Measurements from ENCODE around the gene POU2AF2. TPM values are rescaled to one million over a fixed set of nuclear protein-coding genes. Genes with fewer than 3 reads are reported as not detected.

POU2AF2 gene
- total RNA-seq, 1 donor from 2014 or later, result not detected

DNA sequence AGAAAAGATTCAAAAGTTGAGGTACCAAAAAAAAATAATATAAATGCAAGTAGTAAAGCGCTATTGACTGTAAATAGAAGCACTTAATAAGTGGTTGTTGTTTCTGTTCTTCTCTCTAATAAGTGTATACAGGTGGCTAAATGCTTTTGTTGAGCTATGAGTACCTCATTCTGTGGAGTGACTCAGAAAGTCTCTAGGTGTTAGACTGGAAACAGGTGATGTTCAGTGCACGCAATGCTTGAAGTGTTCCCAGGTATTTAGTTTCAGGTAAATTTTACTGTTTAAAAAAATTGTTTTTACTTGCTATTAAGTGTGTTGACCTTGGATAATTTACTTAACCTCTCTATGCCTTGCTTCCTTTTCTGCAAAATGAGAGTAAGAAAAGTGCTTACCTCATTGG lies 77.0 kb downstream of the POU2AF2 start:
- H3K36me3 Mint-ChIP-seq (ENCODE audit: low read depth, unreplicated experiment), result no peaks in the 10 kb centered on the region
- TF ChIP-seq, protein P1, sequence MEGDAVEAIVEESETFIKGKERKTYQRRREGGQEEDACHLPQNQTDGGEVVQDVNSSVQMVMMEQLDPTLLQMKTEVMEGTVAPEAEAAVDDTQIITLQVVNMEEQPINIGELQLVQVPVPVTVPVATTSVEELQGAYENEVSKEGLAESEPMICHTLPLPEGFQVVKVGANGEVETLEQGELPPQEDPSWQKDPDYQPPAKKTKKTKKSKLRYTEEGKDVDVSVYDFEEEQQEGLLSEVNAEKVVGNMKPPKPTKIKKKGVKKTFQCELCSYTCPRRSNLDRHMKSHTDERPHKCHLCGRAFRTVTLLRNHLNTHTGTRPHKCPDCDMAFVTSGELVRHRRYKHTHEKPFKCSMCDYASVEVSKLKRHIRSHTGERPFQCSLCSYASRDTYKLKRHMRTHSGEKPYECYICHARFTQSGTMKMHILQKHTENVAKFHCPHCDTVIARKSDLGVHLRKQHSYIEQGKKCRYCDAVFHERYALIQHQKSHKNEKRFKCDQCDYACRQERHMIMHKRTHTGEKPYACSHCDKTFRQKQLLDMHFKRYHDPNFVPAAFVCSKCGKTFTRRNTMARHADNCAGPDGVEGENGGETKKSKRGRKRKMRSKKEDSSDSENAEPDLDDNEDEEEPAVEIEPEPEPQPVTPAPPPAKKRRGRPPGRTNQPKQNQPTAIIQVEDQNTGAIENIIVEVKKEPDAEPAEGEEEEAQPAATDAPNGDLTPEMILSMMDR (IDR thresholded peaks at IDR 0.05; ENCODE audit: unreplicated experiment), result no peak
- H3K4me1 Mint-ChIP-seq (ENCODE audit: unreplicated experiment), result no peaks in the 10 kb centered on the region
- DNase-seq (ENCODE audit: low spot score), result no peak
- H3K27me3 Mint-ChIP-seq (ENCODE audit: unreplicated experiment), result no peaks in the 10 kb centered on the region
- H3K27ac Mint-ChIP-seq (ENCODE audit: unreplicated experiment), result no peak overlapping the region
- no peaks in the 10 kb centered on the region for H3K9me3 Mint-ChIP-seq (ENCODE audit: unreplicated experiment)
- H3K4me3 Mint-ChIP-seq (ENCODE audit: unreplicated experiment), result no peak overlapping the region

DNA sequence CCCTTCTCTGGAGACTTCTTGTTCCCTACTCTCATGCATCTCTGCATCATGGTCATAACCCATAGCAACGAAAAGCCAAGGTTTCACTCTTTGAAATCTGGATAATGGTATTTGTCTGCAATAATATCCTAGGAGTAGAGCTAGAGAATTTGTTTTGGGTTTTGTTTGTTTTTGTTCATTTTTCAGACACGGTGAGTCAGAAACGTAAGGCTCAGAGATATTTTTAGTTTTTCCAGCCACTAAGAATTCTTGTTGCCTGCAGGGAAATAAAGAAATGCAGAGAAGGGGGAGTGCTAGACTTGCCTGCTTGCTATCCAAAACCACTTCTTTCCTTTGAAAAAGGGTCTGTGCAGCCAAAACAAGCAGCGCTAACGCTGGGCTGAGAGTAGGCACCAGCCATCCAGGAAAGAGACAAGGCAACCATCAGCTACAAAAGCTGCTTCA lies 78.8 kb downstream of the POU2AF2 start:
- no peaks in the 10 kb centered on the region for H3K36me3 Mint-ChIP-seq (ENCODE audit: low read depth, unreplicated experiment)
- no peak overlapping the region for H3K27ac Mint-ChIP-seq (ENCODE audit: unreplicated experiment)
- TF ChIP-seq, protein P1 (IDR thresholded peaks at IDR 0.05; ENCODE audit: unreplicated experiment), result no peak
- no peaks in the 10 kb centered on the region for H3K4me1 Mint-ChIP-seq (ENCODE audit: unreplicated experiment)
- H3K4me3 Mint-ChIP-seq (ENCODE audit: unreplicated experiment), result no peak overlapping the region
- H3K27me3 Mint-ChIP-seq (ENCODE audit: unreplicated experiment), result no peaks in the 10 kb centered on the region
- H3K9me3 Mint-ChIP-seq (ENCODE audit: unreplicated experiment), result no peaks in the 10 kb centered on the region
- DNase-seq (ENCODE audit: low spot score), result no peak

DNA sequence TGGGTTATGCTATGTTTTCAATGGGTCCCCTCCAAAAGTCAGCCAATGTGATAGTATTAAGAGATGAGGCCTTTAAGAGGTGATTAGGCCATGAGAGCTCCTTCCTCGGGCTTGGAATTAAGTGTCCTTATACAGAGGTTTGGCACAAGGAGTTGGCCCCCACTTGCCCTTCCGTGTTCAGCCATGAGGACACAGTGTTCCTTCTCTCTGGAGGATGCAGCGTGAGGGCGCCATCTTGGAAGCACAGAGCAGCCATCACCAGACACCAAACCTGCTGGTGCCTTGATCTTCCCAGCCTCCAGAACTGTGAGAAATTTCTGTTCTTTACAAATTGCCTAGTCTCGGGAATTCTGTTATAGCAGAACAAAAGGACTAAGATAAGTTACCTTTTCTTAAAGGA lies 79.7 kb downstream of the POU2AF2 start:
- no peak for DNase-seq (ENCODE audit: low spot score)
- Mint-ChIP-seq H3K4me3 (ENCODE audit: unreplicated experiment) (no peak overlapping the region), H3K4me1 (ENCODE audit: unreplicated experiment) (no peaks in the 10 kb centered on the region), H3K36me3 (ENCODE audit: low read depth, unreplicated experiment) (no peaks in the 10 kb centered on the region), H3K27ac (ENCODE audit: unreplicated experiment) (no peak overlapping the region), H3K27me3 (ENCODE audit: unreplicated experiment) (no peaks in the 10 kb centered on the region), H3K9me3 (ENCODE audit: unreplicated experiment) (no peaks in the 10 kb centered on the region)
- TF ChIP-seq, protein P1 (IDR thresholded peaks at IDR 0.05; ENCODE audit: unreplicated experiment), result no peak

DNA sequence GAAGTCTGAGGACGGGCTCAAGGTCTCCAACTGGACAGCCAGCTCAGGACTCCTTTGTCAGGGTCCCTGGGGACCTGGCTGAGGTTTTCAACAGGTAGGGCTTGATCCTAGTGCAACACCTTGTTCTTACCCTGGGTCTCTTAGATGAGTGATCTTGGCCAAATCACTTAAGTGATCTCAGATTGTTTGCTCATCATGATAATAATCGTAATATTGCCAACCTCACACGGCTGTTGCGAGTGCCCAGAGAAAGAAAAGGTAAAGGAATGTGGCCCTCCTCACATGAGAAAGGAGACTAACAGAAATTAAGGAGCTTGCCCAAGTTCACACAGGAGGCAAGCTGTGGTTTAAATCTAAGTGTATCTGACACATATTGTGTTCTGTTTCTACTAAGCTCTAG lies 81.3 kb downstream of the POU2AF2 start:
- no peak for DNase-seq (ENCODE audit: low spot score)
- TF ChIP-seq, protein P1 (IDR thresholded peaks at IDR 0.05; ENCODE audit: unreplicated experiment), result no peak
- Mint-ChIP-seq H3K4me3 (ENCODE audit: unreplicated experiment) (no peak overlapping the region), H3K4me1 (ENCODE audit: unreplicated experiment) (no peaks in the 10 kb centered on the region), H3K27ac (ENCODE audit: unreplicated experiment) (no peak overlapping the region), H3K9me3 (ENCODE audit: unreplicated experiment) (no peaks in the 10 kb centered on the region), H3K36me3 (ENCODE audit: low read depth, unreplicated experiment) (no peaks in the 10 kb centered on the region), H3K27me3 (ENCODE audit: unreplicated experiment) (no peaks in the 10 kb centered on the region)

DNA sequence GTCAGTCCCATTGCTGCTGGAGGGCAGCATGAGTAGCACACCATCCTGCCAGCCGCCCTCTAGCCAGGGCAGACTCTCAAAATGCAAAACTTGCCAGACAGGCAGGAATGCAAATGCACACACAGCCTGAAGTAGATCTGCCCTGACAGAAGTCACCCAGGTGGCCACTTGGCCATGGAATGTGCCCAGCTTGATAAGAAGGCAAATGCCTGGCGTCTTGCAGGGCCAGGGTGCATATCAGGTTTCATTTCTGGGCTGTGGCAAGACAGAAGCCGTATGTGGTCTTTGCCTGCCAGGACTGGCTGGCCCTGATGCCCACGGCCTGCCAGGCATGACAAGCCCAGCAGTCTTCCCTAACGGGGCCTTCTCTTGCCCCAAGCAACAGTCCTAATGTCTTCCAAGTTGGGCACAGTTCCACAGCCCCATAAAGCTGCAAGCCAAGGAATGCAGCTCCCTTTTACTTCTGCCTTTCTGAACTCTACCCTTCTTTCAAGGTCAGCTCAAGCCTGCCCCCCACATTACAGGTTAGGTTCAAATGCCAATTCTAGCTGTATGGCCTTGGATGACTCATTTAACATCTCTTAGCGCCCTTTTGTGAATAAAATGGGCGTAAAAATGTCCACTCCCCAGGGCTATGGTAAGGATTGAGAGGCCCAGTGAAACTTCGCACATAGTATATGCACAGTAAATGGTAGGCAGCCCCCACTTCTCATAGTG lies 82.5 kb downstream of the POU2AF2 start:
- Mint-ChIP-seq H3K27me3 (ENCODE audit: unreplicated experiment) (no peaks in the 10 kb centered on the region), H3K4me1 (ENCODE audit: unreplicated experiment) (no peaks in the 10 kb centered on the region), H3K9me3 (ENCODE audit: unreplicated experiment) (no peaks in the 10 kb centered on the region), H3K36me3 (ENCODE audit: low read depth, unreplicated experiment) (no peaks in the 10 kb centered on the region), H3K27ac (ENCODE audit: unreplicated experiment) (no peak overlapping the region), H3K4me3 (ENCODE audit: unreplicated experiment) (no peak overlapping the region)
- TF ChIP-seq, protein P1 (IDR thresholded peaks at IDR 0.05; ENCODE audit: unreplicated experiment), result no peak
- no peak for DNase-seq (ENCODE audit: low spot score)
